Cardiac septum (tissue), 1 donor: ENCODE measurements around the gene UBXN4. TPM values are rescaled to one million over a fixed set of nuclear protein-coding genes. Genes with fewer than 3 reads are reported as not detected.
"Not testable (repeated sequence)": the region's sequence is repeated elsewhere in the genome, so short reads cannot be mapped to it uniquely, and the experiment has no call there.

Experiments used
- DNase-seq: peaks from one replicate; pipeline ENCODE4 v3.0.0-alpha.2; 2020; ENCODE audit warnings: low spot score
- intact Hi-C: fragments of 100-400 bp; cut with DNase I; formaldehyde crosslinking; loops from one replicate; pipeline ENCODE4 v1.14.0; 2022
- long read RNA-seq: library from polyadenylated mRNA; unstranded; transcript quantifications from one replicate; pipeline ENCODE4 v2.0.0, GENCODE V29; 2021
- total RNA-seq: library from RNA; stranded (reverse); fragmentation: NEBNext Ultra II Directional; extraction: Animal tissue kit (Norgen Biotek cat#: 25700); gene quantifications from one replicate; pipeline ENCODE4 v1.2.1, GENCODE V29; 2021
- donor health status: DM: no; HTN: no; CAD: no.

UBXN4 gene
- 65.6 TPM for total RNA-seq
- long read RNA-seq, full-length matches to known transcripts, result 50 of 155 reads
- long read RNA-seq, partial matches to known transcripts, result 95 of 155 reads
- long read RNA-seq, other reads (novel, unspliced or antisense), result 10 of 155 reads

GRCh38 chr2:135741395-135742324 is at the start of gene UBXN4:
Gene UBXN4 (plus strand): TSS chr2:135741855. CDS start chr2:135741930, 75 bp downstream.
- intact Hi-C loops, result loop anchor here (2.0 to 5.0 kb wide), 2 partner anchors 136 to 211 kb away; partner anchors contain the start of genes MCM6, R3HDM1 and ZRANB3
- DNase-seq, result peak; percentile 98

- no peak for DNase-seq
- intact Hi-C loops, result no loop called here
These were observed 46.9 kb upstream of the UBXN4 start for GRCh38 chr2:135694711-135695110.

- intact Hi-C loops, result no loop called here
- no peak for DNase-seq
These were observed 42.8 kb upstream of the UBXN4 start for GRCh38 chr2:135698838-135699237.

GRCh38 chr2:135701442-135701841 is 40.2 kb upstream of the UBXN4 start:
- DNase-seq, result no peak
- intact Hi-C loops, result no loop called here

GRCh38 chr2:135703300-135703699 is 38.4 kb upstream of the UBXN4 start:
- intact Hi-C loops, result no loop called here
- no peak for DNase-seq

GRCh38 chr2:135704075-135704474 is 37.6 kb upstream of the UBXN4 start:
- DNase-seq, intact Hi-C loops: not testable (repeated sequence)

GRCh38 chr2:135708159-135708558 is 33.5 kb upstream of the UBXN4 start:
- intact Hi-C loops, result loop anchor here (2.0 kb wide), 1 partner anchor 703 kb away; no protein-coding TSS in a partner anchor

GRCh38 chr2:135709992-135710391 is 31.7 kb upstream of the UBXN4 start:
- no peak for DNase-seq
- intact Hi-C loops, result loop anchor here (2.0 to 10.0 kb wide), 2 partner anchors 235 to 705 kb away; no protein-coding TSS in a partner anchor

More at GRCh38 chr2:135708159-135708558, 33.5 kb upstream of the UBXN4 start:
- DNase-seq, result no peak

GRCh38 chr2:135715086-135715485 is 26.6 kb upstream of the UBXN4 start:
- DNase-seq, result not testable (repeated sequence)
- intact Hi-C loops, result loop anchor here (10.0 kb wide), 1 partner anchor 240 kb away; no protein-coding TSS in a partner anchor

- DNase-seq, result no peak
- intact Hi-C loops, result no loop called here
These were observed 13.5 kb upstream of the UBXN4 start for GRCh38 chr2:135728064-135728743.

GRCh38 chr2:135732561-135732960 is 9.1 kb upstream of the UBXN4 start:
- intact Hi-C loops, result no loop called here
- DNase-seq, result no peak

GRCh38 chr2:135733045-135733444 is 8.6 kb upstream of the UBXN4 start:
- intact Hi-C loops, result no loop called here
- no peak for DNase-seq

- intact Hi-C loops, result no loop called here
- DNase-seq, result no peak
These were observed 5.1 kb upstream of the UBXN4 start for GRCh38 chr2:135736546-135736945.

GRCh38 chr2:135740206-135740605 is 1.4 kb upstream of the UBXN4 start:
- intact Hi-C loops, result loop anchor here (2.0 to 5.0 kb wide), 2 partner anchors 137 to 209 kb away; partner anchors contain the start of genes MCM6, R3HDM1 and ZRANB3

GRCh38 chr2:135741043-135741394 is 636 bp upstream of the UBXN4 start:
- intact Hi-C loops, result loop anchor here (2.0 to 5.0 kb wide), 2 partner anchors 136 to 210 kb away; partner anchors contain the start of genes MCM6, R3HDM1 and ZRANB3
- no peak for DNase-seq

More at GRCh38 chr2:135740206-135740605, 1.4 kb upstream of the UBXN4 start:
- DNase-seq, result no peak

GRCh38 chr2:135742325-135742757 is 686 bp downstream of the UBXN4 start:
- intact Hi-C loops, result loop anchor here (5.0 kb wide), 1 partner anchor 135 kb away; the partner anchor contains the start of gene MCM6
- no peak for DNase-seq

- intact Hi-C loops, result loop anchor here (5.0 kb wide), 1 partner anchor 133 kb away; the partner anchor contains the start of gene MCM6
- DNase-seq, result no peak
These were observed 2.2 kb downstream of the UBXN4 start for GRCh38 chr2:135743860-135744259.

- intact Hi-C loops, result loop anchor here (5.0 kb wide), 1 partner anchor 132 kb away; the partner anchor contains the start of gene MCM6
- DNase-seq, result no peak
These were observed 3.2 kb downstream of the UBXN4 start for GRCh38 chr2:135744760-135745314.

- DNase-seq, result no peak
- intact Hi-C loops, result no loop called here
These were observed 3.9 kb downstream of the UBXN4 start for GRCh38 chr2:135745545-135745944.
